Ishikawa (cell line): ENCODE results near the gene ARHGAP42.

Experiments used
- CEBPB ChIP-seq: IDR thresholded peaks from 2 replicates; pipeline ENCODE4 v1.6.1; 2012
- CREB1 ChIP-seq: IDR thresholded peaks from 2 replicates; pipeline ENCODE4 v1.6.1; 2012; ENCODE audit warnings: low read depth
- EGR1 ChIP-seq: IDR thresholded peaks from 2 replicates; pipeline ENCODE4 v1.6.1; 2012
- EP300 ChIP-seq: IDR thresholded peaks from 2 replicates; pipeline ENCODE4 v1.6.1; 2012; ENCODE audit warnings: borderline replicate concordance
- FOXM1 ChIP-seq: IDR thresholded peaks from 2 replicates; pipeline ENCODE4 v1.6.1; 2012; ENCODE audit warnings: low read depth, borderline replicate concordance
- MAX ChIP-seq: IDR thresholded peaks from 2 replicates; pipeline ENCODE4 v1.6.1; 2012
- NFIC ChIP-seq: IDR thresholded peaks from 2 replicates; pipeline ENCODE4 v1.6.1; 2012
- RAD21 ChIP-seq: IDR thresholded peaks from 2 replicates; pipeline ENCODE4 v1.6.1; 2012; ENCODE audit warnings: low read depth
- REST ChIP-seq: IDR thresholded peaks from 2 replicates; pipeline ENCODE4 v1.6.1; 2012; ENCODE audit warnings: low read depth, mild to moderate bottlenecking
- TAF1 ChIP-seq: IDR thresholded peaks from 2 replicates; pipeline ENCODE4 v1.6.1; 2012; ENCODE audit warnings: low read depth, mild to moderate bottlenecking
- TCF12 ChIP-seq: IDR thresholded peaks from 2 replicates; pipeline ENCODE4 v1.6.1; 2012; ENCODE audit warnings: low read depth
- TEAD4 ChIP-seq: IDR thresholded peaks from 2 replicates; pipeline ENCODE4 v1.6.1; 2012
- USF1 ChIP-seq: IDR thresholded peaks from 2 replicates; pipeline ENCODE4 v1.6.1; 2012
- YY1 ChIP-seq: IDR thresholded peaks from 2 replicates; pipeline ENCODE4 v1.6.1; 2012; ENCODE audit warnings: low read depth
- ZBTB7A ChIP-seq: IDR thresholded peaks from 2 replicates; pipeline ENCODE4 v1.6.1; 2012; ENCODE audit warnings: low read depth

Gene ARHGAP42

GRCh38 chr11:100849009-100849900, 162.2 kb downstream of the ARHGAP42 start:
- no peak for TF ChIP-seq REST
- TF ChIP-seq CEBPB: no peak
- TF ChIP-seq ZBTB7A: no peak
- TF ChIP-seq YY1: no peak
- TF ChIP-seq NFIC: no peak
- TF ChIP-seq FOXM1: no peak
- no peak for TF ChIP-seq EP300
- no peak for TF ChIP-seq RAD21
- no peak for TF ChIP-seq MAX
- TF ChIP-seq USF1: no peak

- TF ChIP-seq TAF1 (no peak), EP300 (no peak), TEAD4 (no peak), REST (no peak), YY1 (no peak), CREB1 (no peak), FOXM1 (no peak), RAD21 (no peak), USF1 (no peak), NFIC (no peak), ZBTB7A (no peak), CEBPB (no peak), TCF12 (no peak), MAX (no peak), EGR1 (no peak)
Observed at GRCh38 chr11:100849901-100850235, 162.8 kb downstream of the ARHGAP42 start.

- TF ChIP-seq USF1 (no peak), FOXM1 (no peak), RAD21 (no peak), EP300 (no peak), TAF1 (no peak), EGR1 (no peak), YY1 (no peak), REST (no peak), TCF12 (no peak), ZBTB7A (no peak), NFIC (no peak), CEBPB (no peak), MAX (no peak), CREB1 (no peak), TEAD4 (no peak)
Observed at GRCh38 chr11:100851147-100851546, 164.1 kb downstream of the ARHGAP42 start.
